ENCODE data around the gene TAF15.

TAF15 gene

DNA sequence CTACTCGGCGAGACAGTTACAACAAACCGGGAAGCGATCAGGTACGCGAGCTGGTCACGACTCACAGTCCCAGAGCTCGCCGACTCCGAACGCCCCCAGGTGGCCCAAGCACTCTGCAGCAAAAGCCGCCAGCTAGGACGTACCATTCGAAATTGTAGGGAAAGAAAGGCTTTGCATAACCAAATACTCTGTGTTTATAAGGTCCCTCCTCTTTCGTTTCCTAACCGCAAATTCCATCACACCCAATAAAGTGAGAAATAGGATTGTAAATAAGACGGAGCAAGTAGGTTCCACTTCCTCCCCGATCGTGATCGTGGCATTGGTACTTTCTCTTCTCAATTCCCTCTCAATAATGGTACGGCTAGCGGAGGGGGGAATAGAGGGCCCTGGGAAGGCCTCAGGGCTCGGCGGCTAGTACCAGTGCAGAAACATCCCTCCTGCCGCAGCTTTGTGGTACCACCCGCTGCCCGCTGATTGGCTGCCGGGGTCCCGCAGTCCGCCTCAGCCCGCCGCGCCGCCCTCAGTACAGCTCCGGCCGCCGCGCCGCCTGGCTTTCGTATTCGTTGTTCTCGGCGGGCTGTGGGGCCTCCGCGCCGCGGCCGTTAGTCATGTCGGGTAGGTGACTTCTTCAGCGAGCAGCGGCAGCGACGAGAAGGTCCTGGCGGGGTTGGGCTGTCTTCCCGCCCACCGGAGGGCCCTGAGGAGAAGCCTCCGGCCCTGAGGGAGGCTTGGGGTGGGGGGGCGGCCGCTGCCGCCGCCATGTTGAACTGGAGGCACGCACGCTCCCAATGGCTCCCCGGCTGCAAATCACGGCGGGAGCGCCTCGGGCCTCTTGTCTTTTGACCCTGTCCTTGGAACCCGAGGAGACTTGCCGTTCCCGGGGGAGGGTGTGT is at the start of gene TAF15:
TSS of gene TAF15 (plus strand) at position 523 of the 893 bp plus-strand sequence. CDS start at position 609, 86 bp downstream.
- DNase-seq (ENCODE audit: low read depth in 2 of 2, low spot score in 1 of 2), result peak; percentile 85 to 91

DNA sequence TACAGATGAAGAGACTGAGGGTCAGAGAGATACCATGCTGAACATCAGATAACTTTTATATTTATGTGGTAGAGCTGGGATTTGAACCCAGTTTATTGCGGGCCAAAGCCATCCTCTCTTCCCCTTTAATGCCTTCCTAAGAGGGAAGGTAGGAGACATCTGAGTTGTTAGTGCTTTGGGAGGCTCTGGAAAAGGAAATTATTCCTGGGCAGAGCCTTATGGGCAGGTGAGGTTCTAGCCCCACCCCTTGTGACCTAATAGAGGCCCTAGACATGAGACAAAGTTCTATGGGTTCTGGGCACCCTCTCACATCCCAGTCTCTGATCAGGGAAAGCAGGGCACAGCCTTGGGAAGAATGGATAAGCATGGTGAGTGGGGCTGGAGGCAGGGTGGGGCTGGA is 48.7 kb upstream of the TAF15 start, which contains the start of gene C17orf50:
TSS of gene C17orf50 (plus strand) at position 301 of the 400 bp plus-strand sequence. CDS start at position 356, 55 bp downstream.
- DNase-seq (ENCODE audit: low read depth in 2 of 2, low spot score in 1 of 2), result no peak

DNA sequence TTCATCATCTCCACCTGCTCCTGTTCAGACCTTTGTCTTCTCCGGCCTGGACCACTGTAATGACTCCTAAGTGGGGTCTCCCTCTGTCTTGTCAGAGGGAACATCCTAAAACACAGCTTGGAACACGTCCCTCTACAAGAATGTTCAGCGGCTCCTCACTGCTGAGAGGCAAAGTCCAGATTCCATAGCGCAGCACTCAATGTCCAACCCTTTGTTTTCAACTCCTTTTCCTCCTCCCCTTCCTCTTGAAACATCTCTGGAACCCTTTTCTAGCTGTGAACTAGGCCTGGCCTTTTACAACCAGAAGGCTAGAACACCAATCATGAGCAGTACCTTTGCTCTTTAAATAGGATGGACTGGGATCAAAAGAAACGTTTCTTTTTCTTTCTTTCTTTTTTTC is 47.7 kb upstream of the TAF15 start:
- DNase-seq (ENCODE audit: low read depth in 2 of 2, low spot score in 1 of 2), result no peak

DNA sequence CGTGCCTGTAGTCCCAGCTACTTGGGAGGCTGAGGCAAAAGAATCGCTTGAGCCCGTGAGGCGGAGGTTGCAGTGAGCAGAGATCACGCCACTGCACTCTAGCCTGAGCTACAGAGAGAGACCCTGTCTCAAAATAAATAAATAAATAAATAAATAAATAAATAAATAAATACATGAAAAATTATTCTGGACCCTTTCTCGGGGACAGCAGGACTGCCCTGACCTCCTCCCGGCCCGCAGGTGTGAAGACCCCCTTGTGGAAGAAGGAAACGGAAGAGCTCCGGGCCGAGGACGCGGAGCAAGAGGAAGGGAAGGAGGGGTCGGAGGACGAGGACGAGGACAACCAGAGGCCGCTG is 45.5 kb upstream of the TAF15 start:
- DNase-seq (ENCODE audit: low read depth in 2 of 2, low spot score in 1 of 2), result no peak

DNA sequence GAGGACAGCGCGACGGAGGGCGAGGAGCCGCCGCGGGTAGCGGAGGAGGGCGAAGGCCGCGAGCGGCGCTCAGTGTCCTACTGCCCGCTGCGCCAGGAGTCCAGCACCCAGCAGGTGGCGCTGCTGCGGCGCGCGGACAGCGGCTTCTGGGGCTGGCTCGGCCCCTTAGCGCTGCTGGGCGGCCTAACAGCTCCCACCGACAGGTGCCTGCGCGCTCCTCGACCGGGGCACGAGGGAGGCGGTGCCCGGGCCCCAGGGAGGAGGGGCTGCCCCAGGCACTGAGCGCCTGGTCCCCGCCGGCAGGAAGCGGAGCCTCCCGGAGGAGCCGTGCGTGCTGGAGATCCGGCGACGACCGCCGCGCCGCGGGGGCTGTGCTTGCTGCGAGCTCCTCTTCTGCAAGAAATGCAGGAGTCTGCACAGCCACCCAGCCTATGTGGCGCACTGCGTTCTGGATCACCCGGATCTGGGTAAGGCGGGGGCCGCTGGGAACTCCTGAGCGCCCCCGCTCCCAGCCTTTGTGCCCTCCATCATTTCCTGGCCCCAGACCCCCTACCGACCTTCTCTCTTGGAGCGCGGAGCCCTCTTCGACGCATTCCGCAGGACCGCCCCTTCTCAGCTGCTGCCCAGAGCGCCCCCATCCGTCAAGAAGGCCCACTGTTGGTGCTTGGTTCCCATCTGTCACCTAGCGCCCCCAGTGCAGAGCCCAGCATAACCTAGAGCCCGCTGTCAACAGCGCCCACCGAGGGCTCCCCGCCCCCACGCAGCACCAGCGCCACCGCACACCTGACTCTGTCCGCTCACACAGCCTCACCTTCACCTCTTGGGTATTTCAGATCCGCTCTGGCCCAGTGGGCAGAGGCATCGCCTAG is 44.9 kb upstream of the TAF15 start:
- DNase-seq (ENCODE audit: low read depth in 2 of 2, low spot score in 1 of 2), result peak; percentile 68 to 73

DNA sequence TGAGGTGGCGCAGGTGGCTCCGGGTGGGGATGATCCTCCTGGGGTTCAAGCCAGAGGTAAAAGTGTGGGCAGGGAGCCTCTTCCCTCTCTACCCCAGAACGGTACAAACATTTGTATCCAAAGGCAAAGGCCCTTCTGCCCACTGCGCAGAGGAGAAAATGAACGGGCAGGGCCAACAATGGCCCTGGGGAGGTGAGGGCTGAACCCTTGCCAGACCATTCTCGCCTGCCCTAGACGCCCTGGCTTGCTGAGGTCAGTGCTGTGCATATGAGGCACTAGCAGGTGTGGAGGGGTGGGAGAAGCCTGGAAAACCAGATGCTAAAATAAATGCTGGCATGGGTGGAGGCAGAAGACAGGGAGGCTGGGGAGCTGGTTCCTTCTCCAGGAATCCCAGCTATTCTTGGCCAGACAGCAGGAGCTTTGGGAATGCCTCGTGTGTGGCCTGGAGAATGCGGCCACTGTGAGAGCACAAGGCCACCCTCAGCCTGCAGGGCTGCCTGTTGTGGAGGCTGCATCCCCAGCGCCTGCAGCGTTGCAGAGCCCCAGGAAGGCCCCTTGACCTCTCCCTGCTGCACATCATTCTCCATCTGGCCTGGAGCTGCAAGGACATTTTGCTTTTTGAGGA is 44.1 kb upstream of the TAF15 start:
- DNase-seq (ENCODE audit: low read depth in 2 of 2, low spot score in 1 of 2), result no peak

DNA sequence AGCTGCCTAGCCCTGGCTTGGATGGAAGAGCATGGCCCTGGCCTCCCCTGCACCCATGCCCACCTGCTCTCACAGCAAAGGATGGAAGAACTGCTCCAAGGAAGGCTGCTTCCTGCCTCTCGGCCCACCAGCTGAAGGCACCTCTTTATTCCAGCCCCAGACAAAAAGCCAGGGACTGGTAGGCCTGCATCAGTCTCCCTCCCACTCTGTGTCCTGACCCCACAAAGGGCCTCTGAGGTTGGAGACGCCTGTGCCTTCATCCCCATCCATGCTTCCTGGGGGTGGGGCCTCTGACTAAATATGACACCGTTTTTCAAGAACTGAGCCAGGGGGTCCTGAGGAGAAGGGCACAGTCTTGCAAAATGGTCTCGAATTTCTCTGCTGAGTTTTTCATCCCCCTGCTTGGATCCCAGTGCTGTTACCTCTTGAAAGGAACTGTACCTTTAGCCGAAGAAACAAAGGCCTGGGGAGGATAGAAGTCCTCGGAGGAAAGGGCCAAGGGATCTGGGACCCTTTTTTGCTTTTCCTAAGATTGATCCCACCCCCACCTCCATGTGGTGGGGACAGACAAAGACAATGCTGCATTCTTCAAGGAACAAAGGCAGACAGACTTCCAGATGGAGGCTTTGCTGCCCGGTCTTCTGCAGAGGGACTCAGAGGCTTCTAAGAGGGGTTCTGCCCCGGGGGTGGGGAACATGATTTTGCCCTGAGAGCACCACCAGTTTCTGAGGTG is 43.4 kb upstream of the TAF15 start:
- no peak for DNase-seq (ENCODE audit: low read depth in 2 of 2, low spot score in 1 of 2)

DNA sequence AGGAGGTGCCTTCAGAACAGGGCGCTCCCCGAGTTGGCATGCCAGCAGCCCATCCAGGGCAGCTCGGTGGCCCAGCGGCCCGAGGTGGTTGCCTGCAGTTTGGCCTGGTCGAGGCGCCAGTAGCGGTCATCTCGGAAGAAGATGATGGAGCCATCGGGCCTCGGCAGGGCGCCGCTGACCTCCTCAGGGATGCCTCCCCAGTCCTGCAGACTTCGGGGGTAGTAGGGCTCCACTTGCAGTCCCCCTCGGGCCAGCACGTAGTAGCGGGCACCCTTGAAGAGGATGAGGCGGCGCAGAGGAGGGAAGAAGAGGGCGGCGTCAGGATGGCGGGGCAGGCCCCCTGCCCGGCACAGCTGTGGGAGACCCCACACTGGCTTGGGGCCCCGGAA is 42.8 kb upstream of the TAF15 start:
- no peak for DNase-seq (ENCODE audit: low read depth in 2 of 2, low spot score in 1 of 2)

DNA sequence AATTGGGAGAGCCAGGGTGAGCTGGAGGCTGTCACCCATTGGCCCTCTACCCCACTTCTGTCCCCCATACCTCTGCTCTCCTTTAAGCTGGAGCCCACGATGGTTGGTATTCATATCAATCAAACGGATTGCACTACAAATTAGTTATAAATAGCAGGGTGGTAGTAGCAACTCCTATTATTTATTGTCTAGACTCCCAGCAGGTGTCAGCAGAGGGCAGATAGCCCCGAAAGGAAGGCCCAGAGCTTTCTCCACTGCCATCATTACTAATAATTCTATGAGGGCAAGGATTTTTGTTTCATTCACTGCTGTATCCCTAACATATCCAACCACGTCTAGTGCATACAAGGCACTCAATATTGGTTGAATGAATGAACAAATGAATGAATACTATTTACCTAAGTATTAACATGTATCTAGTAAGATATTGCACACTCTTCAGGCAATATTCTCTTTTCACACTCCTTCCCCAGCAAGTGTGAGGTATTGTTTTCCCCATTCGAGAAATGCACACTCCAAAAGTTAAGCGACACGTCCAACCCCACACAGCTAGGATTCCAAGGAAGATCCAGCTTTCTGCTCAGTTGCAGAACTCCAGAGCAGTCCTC is 42.3 kb upstream of the TAF15 start:
- DNase-seq (ENCODE audit: low read depth in 2 of 2, low spot score in 1 of 2), result no peak

DNA sequence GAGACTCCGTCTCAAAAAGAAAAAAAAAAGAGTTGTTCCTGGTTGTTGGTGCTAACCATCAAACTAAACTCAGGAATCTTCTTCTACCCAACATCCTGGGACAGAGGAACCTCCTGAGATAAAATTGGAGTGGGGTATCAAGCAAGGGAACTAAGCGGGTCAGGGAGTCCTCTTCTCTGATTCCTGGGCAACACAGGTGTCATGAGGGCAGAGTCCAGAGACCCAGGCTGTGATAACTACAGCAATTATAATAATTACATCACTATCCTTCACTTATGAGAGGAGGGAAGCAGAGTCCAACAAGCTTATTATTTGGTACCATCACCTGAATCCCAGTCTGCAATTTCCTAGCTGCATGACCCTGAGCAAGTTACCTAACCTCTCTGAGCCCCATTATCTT is 40.5 kb upstream of the TAF15 start:
- DNase-seq (ENCODE audit: low read depth in 2 of 2, low spot score in 1 of 2), result no peak

DNA sequence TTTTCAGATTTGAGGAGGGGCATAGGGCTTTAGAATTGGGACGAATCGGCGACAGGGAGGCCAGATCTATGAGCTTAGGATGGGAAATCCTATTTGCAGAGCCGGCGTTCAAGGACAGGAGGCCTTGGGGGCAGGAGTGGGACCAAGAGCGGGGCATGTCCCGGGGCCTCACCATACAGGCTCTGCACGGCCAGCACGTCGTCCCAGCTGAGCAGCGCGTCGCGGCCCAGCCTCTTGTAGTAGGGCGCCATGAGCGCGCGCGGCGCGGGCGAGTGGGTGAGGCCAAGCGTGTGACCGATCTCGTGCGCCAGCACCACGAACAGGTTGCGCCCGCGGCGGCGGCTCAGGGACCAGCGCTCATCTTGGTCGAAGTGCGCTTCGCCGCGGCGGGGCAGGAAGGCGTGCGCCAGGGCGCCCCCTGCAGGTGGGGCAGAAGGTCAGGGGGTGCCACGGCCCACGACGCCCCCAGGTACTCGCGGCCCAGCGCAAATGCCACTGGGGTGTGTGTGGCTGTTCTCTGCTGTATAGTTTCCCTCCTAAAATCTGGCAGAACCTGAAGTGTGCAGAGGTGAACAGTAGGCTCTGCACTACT is 39.3 kb upstream of the TAF15 start:
- DNase-seq (ENCODE audit: low read depth in 2 of 2, low spot score in 1 of 2), result no peak

DNA sequence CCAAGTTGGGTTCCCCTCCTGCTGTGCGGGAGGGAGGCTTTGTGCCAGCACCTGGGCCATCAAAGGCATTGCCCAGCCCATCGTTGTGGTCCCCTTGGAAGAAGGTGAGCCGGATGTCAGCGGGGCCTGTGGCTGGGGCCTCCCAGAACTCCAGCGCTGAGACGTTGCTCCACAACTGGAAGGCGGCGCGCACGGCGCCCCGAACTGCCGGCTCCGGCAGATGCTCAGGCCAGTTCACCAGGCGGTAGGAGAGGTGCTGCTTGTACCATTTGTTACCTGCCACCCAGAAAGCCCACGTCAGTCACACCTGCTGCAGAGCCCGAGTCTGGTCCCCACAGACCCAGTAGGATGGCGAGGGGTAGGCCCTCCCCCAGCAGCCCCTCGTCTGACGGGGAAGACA is 36.2 kb upstream of the TAF15 start:
- DNase-seq (ENCODE audit: low read depth in 2 of 2, low spot score in 1 of 2), result no peak

DNA sequence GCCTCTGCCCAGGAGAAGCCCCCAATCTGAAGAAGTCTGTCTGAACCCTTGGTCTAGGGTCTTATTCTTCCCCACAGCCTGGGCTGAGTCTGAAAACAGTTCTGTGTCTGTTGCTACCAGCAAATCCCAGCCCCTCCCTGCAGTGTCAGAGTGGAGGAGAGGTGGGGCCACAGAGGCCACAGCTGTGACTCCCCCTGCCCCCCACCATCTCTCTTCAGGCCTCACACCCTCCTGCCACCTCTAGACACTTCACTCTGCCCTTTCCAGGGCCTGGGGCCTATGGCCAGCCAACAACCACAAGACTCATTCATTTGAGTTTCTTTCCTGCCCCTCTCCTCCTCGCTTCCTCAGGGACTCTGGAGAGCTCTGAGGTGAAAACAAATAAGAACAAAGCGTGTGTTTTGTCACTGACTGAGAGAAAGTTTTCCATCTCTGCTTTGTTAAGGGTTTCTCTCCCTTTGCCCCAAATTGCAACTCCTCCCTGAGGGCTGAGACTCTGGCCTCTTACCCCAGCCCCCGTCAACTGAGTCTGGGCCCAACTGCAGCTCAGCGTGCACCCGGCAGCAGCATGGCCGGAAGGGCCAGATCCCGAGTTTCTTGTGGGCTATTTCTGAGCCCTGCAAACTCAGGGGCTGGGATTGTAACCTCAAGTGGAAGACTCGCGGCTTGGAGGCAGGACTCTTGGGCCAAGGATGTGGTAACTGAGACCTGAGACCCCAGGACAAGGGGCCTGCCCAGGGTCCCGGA is 35.4 kb upstream of the TAF15 start:
- no peak for DNase-seq (ENCODE audit: low read depth in 2 of 2, low spot score in 1 of 2)

DNA sequence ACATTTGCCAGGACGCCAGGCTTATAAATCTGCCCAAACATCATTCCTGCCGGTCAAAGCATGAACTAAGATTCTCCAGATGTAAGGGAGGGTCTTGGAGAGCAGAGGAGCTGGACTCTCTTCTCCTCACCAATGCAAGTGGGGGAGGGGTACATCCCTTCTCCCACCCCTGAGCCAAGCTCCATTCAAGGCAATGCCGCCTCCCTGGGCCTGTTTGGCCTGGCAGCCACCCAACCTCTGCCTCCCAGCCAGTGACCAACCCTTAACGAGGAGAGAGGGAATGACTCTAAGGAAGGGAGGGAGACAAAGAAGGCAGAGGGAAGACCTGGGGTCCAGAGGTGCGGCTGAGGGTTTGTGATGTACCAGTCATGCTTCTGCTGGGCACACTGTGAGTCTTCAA is 34.8 kb upstream of the TAF15 start:
- no peak for DNase-seq (ENCODE audit: low read depth in 2 of 2, low spot score in 1 of 2)

DNA sequence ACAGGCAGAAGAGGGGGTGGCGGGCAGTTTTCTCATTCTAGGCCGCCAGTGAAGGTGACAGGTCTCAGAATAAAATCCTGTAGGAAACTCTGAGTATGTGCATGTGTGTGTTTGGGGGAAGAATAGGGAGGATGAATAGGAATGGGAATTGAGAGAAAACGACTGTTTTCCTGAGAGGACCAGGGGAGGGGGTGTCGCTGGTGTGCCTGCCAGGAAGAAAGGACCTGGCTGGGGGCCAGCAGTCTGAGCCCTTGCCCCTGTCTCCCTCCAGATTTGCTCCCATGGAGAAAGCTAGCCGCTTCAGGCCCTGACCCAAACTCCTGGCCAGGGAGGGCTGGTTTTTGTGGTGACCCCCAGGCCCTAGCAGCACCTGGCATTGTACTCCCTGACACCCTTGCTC is 34.2 kb upstream of the TAF15 start:
- no peak for DNase-seq (ENCODE audit: low read depth in 2 of 2, low spot score in 1 of 2)

DNA sequence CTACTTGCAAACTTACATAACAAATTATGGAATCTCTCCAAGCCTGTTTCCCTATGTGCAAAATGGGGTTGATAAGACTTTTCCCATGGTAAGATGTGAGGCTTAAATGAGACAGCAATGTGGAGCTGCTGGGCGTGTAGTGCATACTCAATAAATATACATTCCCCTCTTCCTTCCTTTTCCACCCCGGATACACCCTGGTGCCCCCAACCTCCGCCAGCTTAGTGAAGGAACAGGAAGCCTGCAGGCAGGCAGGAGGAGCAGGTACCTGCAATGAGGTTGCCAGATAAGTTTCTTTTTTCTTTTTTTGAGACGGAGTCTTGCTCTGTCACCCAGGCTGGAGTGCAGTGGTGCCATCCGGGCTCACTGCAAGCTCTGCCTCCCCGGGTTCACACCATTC is 33.7 kb upstream of the TAF15 start:
- DNase-seq (ENCODE audit: low read depth in 2 of 2, low spot score in 1 of 2), result no peak

DNA sequence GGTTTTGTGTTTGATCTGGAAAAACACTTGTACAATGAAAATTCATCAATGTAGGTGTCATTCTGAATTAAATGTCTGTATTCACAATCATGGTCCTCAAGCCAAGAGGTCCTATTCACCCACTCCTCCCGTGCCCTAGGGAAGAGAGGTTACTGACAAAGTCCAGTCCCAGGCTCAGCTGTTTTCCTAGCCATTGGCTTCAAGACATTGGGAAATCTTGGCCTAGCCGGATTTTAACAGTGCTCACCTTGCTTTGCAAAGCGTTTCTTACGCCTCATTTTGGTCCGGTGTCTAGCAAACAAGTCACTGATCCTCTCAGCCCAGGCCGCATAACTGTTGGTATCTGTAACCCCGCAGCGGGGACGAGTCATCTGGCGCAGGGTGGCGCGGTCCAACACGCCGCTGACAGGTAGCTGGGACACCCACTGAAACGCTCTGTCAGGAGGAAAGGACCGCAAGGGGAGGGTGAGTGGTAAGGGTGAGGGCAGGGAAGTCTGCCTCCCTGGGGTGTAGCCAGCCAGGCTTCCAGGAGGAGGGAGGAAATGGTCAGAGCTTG is 30.6 kb upstream of the TAF15 start:
- DNase-seq (ENCODE audit: low read depth in 2 of 2, low spot score in 1 of 2), result no peak

DNA sequence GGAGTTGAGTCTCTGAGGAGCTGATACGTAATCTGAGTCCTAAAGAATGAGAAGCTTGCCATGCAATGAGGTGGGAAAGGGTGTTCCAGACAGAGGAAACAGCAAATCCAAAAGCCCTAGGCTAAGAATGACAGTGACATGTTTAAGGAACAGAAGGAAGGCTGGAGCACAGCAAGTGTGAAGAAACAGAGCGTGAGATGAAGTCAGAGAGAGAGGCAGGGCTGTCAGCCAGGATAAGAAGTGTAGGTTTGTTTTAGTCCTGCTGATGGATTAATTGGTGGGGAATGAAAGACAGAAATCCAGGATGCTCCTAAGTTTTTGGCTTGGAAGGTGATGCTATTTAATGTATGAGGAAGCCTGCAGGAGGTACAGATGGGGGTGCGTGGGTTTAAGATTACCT is 28.3 kb upstream of the TAF15 start:
- no peak for DNase-seq (ENCODE audit: low read depth in 2 of 2, low spot score in 1 of 2)

DNA sequence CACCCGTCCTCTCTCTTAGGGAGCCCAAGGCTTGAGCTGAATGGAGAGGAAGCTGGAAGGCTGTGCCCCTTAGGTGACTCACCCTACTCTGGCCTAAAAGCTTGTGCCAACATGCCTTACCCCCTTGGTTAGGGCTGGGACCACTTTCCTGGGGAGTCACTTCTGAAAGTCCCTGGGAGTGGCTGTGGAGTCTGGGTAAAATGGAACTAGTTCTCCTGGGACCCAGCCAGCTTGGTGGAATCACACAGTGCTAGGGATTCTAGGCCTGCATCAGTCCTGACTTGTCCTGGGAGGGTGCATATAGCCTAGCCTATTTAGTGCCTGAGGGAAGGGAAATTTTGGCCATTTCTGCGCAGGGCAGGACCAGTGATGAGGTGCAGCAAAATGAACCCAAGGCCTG is 24.4 kb upstream of the TAF15 start:
- DNase-seq (ENCODE audit: low read depth in 2 of 2, low spot score in 1 of 2), result no peak

Data from stimulated activated CD8-positive, alpha-beta memory T cell treated with anti-CD3 and anti-CD28 coated beads, Interleukin-4, amount 100 ng/mL, for 1 hour (primary cell).